Nephron (organoid): ENCODE data around the gene WDR48.

ENCODE experiments used
- H3K27ac Mint-ChIP-seq, 3 experiments: 2 replicates each; pipeline ENCODE4 v1.8.0; 2020; ENCODE audit warnings: mixed read lengths in 3 of 3, mild to moderate bottlenecking in 2 of 3, moderate library complexity in 1 of 3
- H3K27me3 Mint-ChIP-seq: 2 replicates; pipeline ENCODE4 v1.8.0; 2021; ENCODE audit warnings: low read depth, mild to moderate bottlenecking, moderate library complexity, mixed read lengths
- H3K36me3 Mint-ChIP-seq: 2 replicates; pipeline ENCODE4 v1.8.0; 2020; ENCODE audit warnings: low read depth, mixed read lengths
- H3K4me1 Mint-ChIP-seq: 2 replicates; pipeline ENCODE4 v1.8.0; 2020; ENCODE audit warnings: mixed read lengths
- H3K4me3 Mint-ChIP-seq, 3 experiments: 2 replicates each; pipeline ENCODE4 v1.8.0; 2020; ENCODE audit warnings: mild to moderate bottlenecking in 3 of 3, mixed read lengths in 3 of 3, moderate library complexity in 2 of 3
- H3K9me3 Mint-ChIP-seq: 2 replicates; pipeline ENCODE4 v1.8.0; 2020; ENCODE audit warnings: mixed read lengths
- TF ChIP-seq, protein P1 (sequence below), 3 experiments: fragments of 200-600 bp; sonication (generic); IDR thresholded peaks; one replicate each; pipeline ENCODE4 v1.5.0; 2021; ENCODE audit warnings: antibody characterized with exemption in 3 of 3; ENCODE audit not compliant: unreplicated experiment in 3 of 3

Gene WDR48

DNA sequence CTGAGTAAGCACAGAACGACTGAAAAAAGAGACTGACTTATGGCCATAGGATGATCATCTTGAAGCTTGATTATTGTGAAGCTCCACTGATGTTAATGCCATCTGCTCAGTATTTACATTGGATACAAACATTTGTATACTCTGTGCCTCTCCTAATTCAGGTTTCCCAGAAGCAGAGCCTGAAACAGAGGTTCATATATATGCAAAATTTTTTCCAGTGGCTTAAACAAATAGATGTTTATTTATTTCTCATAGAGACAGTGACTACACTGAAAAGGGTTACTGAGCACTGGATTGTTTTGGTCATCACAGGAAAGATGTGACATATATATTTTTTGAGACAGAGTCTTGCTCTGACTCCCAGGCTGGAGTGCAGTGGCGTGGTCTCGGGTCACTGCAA is 36.4 kb upstream of the WDR48 start:
- Mint-ChIP-seq H3K4me3 (no peak overlapping the region), H3K9me3 (no peaks in the 10 kb centered on the region), H3K36me3 (no peaks in the 10 kb centered on the region), H3K27me3 (peaks cover 3% of the 10 kb centered on the region), H3K4me1 (no peaks in the 10 kb centered on the region), H3K27ac (no peak overlapping the region)
- TF ChIP-seq, protein P1, sequence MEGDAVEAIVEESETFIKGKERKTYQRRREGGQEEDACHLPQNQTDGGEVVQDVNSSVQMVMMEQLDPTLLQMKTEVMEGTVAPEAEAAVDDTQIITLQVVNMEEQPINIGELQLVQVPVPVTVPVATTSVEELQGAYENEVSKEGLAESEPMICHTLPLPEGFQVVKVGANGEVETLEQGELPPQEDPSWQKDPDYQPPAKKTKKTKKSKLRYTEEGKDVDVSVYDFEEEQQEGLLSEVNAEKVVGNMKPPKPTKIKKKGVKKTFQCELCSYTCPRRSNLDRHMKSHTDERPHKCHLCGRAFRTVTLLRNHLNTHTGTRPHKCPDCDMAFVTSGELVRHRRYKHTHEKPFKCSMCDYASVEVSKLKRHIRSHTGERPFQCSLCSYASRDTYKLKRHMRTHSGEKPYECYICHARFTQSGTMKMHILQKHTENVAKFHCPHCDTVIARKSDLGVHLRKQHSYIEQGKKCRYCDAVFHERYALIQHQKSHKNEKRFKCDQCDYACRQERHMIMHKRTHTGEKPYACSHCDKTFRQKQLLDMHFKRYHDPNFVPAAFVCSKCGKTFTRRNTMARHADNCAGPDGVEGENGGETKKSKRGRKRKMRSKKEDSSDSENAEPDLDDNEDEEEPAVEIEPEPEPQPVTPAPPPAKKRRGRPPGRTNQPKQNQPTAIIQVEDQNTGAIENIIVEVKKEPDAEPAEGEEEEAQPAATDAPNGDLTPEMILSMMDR (IDR thresholded peaks at IDR 0.05; ENCODE audit: unreplicated experiment in 3 of 3): no peak

DNA sequence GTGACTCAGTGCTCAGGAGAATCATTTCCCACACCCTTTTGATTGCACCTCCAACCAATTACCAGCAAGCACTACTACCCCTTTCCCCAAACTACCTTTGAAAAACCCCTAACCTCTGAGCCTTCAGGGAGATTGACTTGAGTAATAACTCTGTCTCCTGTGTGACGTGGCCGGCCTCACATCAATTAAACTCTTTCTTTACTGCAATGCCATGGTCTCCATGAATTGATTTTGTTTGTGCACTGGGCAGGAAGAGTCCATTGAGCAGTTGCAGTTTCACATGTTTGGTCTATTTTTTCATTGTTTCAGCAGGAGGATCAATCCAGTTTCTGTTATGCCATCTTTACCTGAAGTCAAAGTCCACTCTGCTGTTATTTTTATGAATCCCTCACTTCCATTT is 32.5 kb upstream of the WDR48 start:
- Mint-ChIP-seq H3K36me3 (no peaks in the 10 kb centered on the region), H3K27ac (no peak overlapping the region), H3K27me3 (peaks cover 3% of the 10 kb centered on the region), H3K4me1 (no peaks in the 10 kb centered on the region), H3K9me3 (no peaks in the 10 kb centered on the region), H3K4me3 (no peak overlapping the region)
- TF ChIP-seq, protein P1 (IDR thresholded peaks at IDR 0.05; ENCODE audit: unreplicated experiment in 3 of 3): no peak

DNA sequence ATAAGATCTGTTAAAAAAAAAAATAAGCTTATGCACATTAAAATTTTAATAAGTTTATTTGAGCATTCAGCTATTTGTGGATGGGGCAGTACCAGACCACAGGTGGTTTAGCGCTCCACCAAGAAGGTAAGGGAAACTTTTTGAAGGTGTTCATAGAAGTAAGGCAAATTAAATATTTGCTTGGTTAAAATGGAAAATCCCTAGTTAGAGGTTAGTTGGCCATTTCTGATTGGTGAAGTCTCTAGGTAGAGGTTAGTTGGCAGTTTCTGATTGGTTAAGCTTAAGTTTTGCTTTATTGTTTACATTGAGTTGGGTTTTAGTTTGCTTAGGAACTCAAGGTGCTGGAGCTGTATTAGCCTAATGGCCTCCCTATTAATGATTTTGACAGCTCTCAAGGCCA is 30.8 kb upstream of the WDR48 start:
- Mint-ChIP-seq H3K9me3 (no peaks in the 10 kb centered on the region), H3K4me3 (no peak overlapping the region), H3K27ac (no peak overlapping the region), H3K27me3 (peaks cover 3% of the 10 kb centered on the region), H3K36me3 (no peaks in the 10 kb centered on the region), H3K4me1 (no peaks in the 10 kb centered on the region)
- TF ChIP-seq, protein P1 (IDR thresholded peaks at IDR 0.05; ENCODE audit: unreplicated experiment in 3 of 3): no peak

GRCh38 chr3:39021465-39022285 is 30.1 kb upstream of the WDR48 start:
- Mint-ChIP-seq H3K4me1 (no peaks in the 10 kb centered on the region), H3K9me3 (no peaks in the 10 kb centered on the region), H3K27ac (no peak overlapping the region), H3K27me3 (peaks cover 3% of the 10 kb centered on the region), H3K36me3 (no peaks in the 10 kb centered on the region), H3K4me3 (no peak overlapping the region)
- TF ChIP-seq, protein P1 (IDR thresholded peaks at IDR 0.05; ENCODE audit: unreplicated experiment in 3 of 3): no peak

DNA sequence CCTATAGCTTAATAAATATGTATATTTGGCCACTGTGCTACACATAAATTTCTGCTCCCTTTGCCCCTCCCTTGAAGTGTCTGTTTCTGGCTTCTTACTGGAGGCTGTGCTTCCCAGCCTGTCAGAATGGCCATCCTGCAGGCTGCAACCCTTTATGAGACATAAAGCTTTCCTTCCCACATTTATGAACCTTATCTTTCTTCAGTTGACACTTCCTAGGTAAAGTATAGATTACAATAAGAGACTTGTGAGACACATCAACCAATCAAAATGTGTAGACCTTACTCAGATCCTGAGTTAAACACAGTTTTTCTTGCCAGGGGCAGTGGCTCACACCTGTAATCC is 29.6 kb upstream of the WDR48 start:
- Mint-ChIP-seq H3K27ac (no peak overlapping the region), H3K27me3 (peaks cover 3% of the 10 kb centered on the region), H3K4me1 (no peaks in the 10 kb centered on the region), H3K4me3 (no peak overlapping the region), H3K9me3 (no peaks in the 10 kb centered on the region), H3K36me3 (no peaks in the 10 kb centered on the region)
- TF ChIP-seq, protein P1 (IDR thresholded peaks at IDR 0.05; ENCODE audit: unreplicated experiment in 3 of 3): no peak

GRCh38 chr3:39024497-39024896 is 27.3 kb upstream of the WDR48 start:
- Mint-ChIP-seq H3K36me3 (no peaks in the 10 kb centered on the region), H3K27ac (no peak overlapping the region), H3K27me3 (no peaks in the 10 kb centered on the region), H3K4me3 (no peak overlapping the region), H3K4me1 (no peaks in the 10 kb centered on the region), H3K9me3 (no peaks in the 10 kb centered on the region)
- TF ChIP-seq, protein P1 (IDR thresholded peaks at IDR 0.05; ENCODE audit: unreplicated experiment in 3 of 3): no peak
